GM20431 (cell line): ENCODE measurements around the gene ECE2.

Source experiments
- in situ Hi-C: fragments of 300-500 bp; cut with MseI, MboI; formaldehyde crosslinking; loops from one replicate; pipeline ENCODE4 v1.15.0; 2020; ENCODE audit warnings: low sequenced_read_pairs; ENCODE audit not compliant: unreplicated experiment

Gene ECE2

DNA sequence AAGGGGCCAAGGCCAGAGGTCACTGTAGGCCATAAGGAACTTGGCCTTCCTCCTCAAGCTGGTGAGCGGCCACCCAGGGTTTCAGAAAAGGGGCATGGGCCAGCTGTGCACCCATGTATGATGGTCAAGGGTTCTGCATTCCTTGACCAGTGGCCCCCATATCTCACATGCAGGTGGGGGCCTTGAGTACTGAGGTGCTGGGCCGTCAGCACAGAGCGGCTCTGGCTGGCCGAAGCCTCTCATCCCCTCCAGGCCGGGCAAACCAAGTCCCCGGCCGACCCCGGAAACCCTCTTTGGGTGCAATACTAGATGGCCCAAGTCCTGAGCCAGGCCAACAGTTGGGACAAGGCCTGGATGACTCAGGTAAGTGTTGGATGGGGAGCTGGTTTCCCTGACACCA lies 36.6 kb upstream of the ECE2 start:
- in situ Hi-C loops: loop anchor here (25.0 kb wide), 1 partner anchor 352 kb away; the partner anchor contains the start of gene PARL

DNA sequence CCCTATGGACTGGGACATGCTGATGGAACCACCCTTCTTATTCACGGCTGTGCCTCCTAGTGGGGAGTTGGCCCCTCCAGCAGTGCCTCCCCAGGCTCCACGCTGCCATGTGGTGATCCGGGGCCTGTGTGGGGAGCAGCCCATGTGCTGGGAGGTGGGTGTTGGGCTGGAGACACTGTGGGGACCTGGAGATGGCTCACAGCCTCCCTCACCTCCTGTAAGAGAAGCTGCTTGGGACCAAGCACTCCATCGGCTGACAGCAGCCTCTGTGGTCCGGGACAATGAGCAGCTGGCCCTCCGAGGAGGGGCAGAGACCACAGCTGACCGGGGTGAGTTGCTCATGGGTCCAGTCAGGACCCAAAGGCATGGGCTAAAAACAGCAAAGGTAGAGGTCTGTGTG lies 36.1 kb upstream of the ECE2 start:
- in situ Hi-C loops: loop anchor here (25.0 kb wide), 1 partner anchor 352 kb away; the partner anchor contains the start of gene PARL

DNA sequence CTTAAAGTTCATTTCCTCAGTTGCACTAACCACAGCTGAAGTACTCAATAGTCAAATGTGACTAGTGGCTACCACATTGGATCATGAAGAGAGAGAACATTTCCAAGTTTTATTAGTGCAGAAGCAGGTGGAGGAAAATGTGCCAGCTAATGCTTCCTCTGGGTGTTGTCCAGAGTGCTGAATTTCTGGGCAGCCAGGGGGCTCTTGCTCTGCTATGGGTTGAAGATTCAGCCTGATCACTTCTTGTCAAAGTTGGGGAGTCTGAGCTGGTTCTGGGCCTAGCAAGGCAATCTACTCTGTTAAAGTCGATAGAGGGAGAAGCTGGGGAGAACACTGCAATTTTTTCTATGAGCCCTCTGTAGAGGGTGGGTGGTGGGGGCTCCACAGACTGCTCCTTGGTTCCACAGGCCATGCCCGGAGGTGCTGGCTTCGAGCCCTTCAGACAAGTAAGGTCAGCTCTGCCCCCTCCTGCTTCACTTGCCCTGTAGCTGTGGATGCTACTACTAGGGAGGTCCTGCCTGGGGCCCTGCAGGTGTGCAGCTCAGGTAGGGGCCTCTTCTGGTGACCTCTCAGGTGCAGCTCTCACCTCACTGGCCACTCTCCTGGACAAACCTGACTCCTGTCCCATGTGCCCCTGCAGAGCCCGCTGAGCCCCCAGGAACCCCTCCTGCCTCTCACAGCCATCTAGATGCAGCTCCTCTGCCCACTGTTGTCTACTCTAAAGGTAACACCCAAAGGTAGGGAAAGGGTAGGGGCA lies 35.3 kb upstream of the ECE2 start:
- in situ Hi-C loops: loop anchor here (25.0 kb wide), 1 partner anchor 353 kb away; the partner anchor contains the start of gene PARL

DNA sequence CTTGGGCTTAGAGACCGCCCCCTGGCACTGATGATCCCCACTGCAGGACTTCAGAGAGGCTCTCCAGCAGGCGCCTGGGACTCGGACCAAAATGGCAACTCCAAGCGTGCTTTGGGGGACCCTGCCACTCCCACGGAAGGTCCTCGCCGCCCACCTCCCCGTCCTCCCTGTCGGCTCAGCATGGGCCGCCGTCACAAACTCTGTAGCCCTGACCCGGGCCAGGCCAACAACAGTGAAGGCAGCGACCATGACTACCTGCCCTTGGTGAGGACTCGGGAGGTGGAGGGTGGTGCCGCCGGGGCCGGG lies 34.7 kb upstream of the ECE2 start:
- in situ Hi-C loops: loop anchor here (25.0 kb wide), 1 partner anchor 354 kb away; the partner anchor contains the start of gene PARL

DNA sequence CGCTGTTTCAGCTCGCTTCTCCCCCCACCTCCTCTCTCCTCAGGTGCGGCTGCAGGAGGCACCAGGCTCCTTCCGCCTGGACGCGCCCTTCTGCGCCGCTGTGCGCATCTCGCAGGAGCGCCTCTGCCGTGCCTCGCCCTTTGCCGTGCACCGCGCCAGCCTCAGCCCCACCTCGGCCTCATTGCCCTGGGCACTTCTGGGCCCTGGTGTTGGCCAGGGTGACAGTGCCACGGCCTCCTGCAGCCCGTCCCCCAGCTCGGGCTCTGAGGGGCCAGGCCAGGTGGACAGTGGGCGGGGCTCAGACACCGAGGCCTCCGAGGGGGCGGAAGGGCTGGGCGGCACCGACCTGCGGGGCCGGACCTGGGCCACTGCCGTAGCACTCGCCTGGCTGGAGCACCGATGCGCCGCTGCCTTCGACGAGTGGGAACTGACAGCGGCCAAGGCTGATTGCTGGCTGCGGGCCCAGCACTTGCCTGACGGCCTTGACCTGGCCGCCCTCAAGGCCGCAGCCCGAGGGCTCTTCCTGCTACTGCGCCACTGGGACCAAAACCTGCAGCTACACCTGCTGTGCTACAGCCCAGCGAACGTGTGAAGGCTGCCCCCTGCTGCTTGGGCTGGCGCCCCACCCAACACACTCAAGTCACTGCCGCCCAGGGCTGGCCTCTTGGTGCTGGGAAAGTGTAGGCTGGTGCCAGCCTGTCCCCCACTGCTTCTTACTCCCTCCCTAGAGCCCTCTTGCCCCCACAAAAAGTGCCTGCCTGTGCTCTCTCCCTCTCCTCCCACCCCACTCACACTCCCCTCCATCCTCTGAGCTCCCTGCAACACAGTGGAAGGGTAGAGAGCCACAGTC lies 34.1 kb upstream of the ECE2 start:
- in situ Hi-C loops: loop anchor here (25.0 kb wide), 1 partner anchor 354 kb away; the partner anchor contains the start of gene PARL

DNA sequence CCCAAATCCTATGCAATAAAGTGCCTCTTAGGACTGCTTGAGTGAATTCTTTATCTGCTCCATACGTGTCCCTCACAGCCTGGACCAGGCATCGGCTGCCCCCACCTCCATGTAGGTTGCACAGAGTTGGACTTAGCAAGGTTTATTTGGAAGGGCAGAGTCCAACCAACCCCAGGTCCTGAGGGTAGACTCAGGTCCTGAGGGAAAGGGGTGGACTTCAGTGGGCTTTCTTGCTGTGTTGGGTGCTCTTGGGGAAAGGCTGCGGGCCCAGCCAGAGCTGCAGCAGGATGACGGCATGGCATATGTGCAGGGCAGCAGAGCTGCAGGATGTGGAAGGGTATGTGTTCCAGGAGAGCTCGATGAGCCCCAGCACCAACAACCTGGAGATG lies 33.5 kb upstream of the ECE2 start:
- in situ Hi-C loops: loop anchor here (25.0 kb wide), 1 partner anchor 355 kb away; the partner anchor contains the start of gene PARL

DNA sequence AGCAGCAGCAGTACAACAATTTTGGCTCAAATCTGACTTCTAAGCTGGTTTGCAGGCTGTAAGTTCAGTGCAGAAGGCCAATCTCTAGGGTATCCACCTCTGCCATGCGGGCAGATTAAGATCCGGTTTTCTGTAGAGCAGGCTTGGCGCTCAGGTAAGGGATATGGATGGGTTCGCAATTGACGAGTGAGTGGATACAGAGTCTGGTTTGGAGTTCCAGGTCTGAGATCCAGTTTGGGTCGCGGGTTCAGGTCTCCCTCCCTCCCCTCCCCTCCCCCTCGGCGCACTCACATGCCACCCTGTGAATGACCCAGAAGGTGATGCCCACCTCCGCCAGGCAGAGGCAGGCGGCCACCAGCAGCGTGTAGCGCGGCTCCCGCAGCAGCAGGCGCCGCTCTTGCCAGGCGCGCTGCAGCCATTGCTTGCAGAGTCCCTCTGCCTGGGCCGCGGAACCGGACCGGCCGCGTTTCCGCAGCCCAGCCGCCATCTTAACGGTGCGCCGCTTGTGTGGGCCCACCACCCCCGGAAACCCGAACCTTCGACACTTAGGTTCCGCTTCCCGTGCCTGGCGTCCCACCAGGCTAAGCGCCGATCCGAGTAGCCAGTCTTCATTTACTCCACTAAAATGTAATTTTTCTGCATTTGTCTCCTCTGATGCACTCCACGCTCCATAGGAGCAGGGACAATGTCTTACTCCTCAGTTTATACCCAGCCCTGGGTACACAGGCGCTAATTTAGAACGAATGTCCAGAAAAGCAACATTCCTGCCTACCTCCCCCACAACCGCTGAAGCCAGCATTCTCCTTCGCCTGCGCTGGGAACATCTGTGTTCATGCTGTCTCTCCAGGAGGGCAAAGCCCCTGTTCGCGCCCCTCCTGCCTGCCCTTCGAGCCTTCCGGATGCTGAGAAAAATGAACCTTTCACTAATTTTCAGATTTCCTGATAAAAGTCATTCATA lies 27.1 kb upstream of the ECE2 start, which contains the start of gene ALG3:
Gene ALG3, minus strand, starts transcription at position 509 of the 958 bp plus-strand sequence. Its CDS starts 22 bp downstream, at position 487.
- in situ Hi-C loops: loop anchor here (25.0 kb wide), 1 partner anchor 361 kb away; the partner anchor contains the start of gene PARL

DNA sequence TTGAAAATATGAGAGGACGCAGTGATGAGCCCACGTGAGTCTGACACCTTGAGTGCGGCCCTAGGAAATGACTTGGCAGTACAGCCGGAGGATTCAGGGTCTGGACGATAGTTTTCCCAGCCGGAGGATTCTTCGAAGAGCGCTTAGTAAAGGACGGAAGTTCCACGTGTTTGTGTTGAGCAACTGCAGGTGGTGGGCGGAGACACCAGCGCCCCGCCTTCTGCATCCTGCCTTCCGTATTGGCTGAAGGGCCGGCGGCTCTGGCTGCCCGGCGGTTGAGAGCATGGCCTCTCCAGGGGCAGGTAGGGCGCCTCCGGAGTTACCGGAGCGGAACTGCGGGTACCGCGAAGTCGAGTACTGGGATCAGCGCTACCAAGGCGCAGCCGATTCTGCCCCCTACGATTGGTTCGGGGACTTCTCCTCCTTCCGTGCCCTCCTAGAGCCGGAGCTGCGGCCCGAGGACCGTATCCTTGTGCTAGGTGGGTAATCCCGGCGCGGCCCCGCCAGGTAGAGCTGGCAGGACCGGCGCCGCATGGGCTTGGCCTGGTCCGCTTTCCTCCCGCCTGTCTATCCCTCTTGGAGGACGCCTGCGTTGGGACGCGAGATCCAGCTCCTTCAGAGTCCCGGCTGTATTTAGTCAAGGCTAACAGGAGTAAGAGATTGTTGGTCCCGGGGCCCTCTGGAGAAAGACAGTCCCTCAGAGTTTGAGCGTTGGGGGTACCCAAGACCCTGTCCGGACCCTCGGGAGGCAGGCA lies 26.2 kb upstream of the ECE2 start, which contains the start of gene EEF1AKMT4:
Gene EEF1AKMT4, plus strand, starts transcription at position 261 of the 755 bp plus-strand sequence. Its CDS starts 23 bp downstream, at position 284.
- in situ Hi-C loops: loop anchor here (25.0 kb wide), 1 partner anchor 362 kb away; the partner anchor contains the start of gene PARL

DNA sequence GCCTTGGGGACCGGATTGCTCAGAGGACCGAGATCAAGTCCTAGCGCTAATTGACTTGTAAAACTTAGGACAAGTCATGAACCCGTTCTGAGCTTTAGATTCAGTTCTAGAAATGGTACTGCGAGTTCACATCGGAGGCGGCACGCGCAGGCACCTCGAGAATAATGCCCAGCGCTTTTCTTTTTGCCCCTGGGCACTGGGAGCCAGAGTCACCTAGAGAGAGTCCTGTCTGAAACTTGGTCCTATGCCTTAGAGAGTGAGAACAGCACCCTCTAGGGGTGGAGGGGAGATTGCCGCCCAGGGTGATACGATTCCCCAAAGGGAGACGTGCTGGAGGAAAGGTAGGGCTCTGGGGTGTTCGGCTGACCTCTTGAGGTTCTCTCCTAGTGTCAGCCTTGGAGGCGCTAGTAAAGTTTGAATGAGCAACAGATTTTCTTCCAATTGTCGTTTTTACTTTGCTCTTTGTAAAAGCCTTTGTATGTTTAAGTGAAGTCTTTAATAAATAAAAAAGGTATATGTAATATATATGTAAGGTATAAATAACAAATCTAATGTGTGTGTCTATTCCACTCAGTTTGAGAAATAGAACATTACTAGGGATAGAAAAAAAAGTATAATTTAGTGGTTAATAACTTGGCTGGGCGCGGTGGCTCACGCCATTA lies 25.5 kb upstream of the ECE2 start:
- in situ Hi-C loops: no loop called here

DNA sequence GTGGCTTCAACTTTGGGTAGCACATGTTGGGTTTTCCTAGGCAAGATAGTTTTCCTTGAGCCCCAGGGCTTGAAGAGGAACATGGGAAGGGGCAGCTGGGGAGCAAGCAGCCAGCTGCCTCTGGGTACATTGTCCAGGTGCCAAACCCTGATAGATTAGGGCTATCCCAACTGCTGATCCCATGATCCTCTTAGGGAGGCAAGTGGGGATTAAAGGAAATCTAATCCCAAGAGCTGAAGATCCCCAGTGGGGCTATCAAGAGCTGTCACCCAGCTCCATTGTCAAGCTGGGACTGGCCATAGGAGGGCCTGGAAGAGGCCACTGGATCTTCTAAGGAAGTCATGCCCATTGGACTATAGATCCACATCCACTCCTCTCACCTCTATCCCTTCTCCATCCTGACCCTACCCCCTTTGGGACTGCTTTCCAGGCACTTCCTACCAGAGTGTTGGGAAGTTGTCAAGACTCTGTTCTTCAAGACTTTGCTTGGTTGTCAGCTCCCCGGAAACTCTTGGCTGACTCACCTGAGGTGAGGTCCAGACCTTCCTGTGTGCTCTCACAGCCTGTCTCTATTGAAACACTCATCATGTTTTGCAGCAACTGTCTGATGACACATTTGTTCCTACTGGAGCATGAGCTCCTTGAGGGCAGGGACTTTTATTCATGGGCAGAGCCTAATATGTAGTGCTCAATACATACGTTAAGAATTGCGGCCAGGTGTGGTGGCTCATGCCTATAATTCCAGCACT lies 20.4 kb upstream of the ECE2 start:
- in situ Hi-C loops: no loop called here

DNA sequence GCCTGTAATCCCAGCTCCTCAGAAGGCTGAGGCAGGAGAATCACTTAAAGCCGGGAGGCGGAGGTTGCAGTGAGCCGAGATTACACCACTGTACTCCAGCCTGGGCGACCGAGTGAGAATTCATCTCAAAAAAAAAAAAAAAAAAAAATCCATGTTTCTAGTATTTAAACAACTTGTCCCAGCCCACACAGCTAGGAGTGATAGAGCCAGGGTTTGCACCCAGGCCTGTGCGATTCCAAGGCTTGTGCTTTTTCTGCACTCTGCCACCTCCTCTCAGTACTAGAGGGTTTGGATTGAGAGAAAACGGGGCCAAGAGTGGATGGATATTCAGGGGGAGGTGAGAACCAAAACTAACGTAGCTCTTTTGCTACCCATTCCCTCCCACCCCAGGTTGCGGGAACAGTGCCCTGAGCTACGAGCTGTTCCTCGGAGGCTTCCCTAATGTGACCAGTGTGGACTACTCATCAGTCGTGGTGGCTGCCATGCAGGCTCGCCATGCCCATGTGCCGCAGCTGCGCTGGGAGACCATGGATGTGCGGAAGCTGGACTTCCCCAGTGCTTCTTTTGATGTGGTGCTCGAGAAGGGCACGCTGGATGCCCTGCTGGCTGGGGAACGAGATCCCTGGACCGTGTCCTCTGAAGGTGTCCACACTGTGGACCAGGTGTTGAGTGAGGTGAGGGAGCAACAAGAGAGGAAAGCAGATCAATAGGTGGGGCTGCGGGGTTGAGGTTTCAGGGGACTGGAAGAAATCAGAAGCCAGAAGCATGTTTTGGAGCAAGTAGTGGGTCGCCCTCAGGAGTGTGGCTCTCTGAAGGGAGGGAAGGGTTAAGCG lies 18.5 kb upstream of the ECE2 start:
- in situ Hi-C loops: no loop called here

DNA sequence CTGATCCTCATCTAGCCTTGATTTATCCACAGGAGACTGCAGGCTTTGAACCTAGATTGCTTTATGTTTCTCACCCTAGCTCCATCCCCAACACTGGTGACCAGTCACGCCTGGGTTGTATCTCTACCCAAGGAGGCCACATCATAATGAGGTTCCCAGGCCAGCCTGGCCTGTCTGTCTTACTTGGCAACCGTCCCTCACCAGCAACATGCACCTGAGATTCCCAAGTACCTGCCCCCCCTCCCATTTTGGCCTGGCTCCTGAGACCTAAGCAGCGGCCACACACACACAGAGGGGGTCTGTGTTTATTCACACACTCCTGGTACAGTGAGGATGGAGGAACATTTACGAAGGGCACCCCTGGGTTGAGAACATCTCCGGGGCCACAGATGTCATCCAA lies 16.9 kb upstream of the ECE2 start:
- in situ Hi-C loops: no loop called here

DNA sequence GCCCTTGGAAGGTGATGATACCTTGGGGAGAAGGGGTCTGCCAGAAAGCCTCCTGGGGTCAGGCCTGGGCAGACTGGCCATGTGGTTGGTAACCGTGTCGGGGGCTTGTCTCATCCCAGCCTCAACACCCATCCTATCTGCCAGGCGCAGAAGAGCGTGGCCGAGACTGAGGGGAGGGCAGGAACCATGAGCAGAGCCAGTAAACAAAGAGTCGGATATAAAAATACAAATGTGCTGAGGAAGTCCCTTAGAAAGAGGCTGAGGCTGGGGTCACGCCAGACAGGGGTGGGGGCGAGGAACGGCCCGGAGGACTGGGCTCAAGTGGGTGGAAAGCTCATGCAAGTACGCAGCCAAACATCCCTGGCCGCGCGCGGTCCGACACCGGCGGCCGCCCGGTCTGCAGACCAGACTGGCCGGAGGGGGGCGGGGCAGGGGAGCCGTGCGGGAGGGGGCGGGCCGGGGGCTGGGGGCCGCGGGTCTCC lies 16.4 kb upstream of the ECE2 start:
- in situ Hi-C loops: no loop called here

DNA sequence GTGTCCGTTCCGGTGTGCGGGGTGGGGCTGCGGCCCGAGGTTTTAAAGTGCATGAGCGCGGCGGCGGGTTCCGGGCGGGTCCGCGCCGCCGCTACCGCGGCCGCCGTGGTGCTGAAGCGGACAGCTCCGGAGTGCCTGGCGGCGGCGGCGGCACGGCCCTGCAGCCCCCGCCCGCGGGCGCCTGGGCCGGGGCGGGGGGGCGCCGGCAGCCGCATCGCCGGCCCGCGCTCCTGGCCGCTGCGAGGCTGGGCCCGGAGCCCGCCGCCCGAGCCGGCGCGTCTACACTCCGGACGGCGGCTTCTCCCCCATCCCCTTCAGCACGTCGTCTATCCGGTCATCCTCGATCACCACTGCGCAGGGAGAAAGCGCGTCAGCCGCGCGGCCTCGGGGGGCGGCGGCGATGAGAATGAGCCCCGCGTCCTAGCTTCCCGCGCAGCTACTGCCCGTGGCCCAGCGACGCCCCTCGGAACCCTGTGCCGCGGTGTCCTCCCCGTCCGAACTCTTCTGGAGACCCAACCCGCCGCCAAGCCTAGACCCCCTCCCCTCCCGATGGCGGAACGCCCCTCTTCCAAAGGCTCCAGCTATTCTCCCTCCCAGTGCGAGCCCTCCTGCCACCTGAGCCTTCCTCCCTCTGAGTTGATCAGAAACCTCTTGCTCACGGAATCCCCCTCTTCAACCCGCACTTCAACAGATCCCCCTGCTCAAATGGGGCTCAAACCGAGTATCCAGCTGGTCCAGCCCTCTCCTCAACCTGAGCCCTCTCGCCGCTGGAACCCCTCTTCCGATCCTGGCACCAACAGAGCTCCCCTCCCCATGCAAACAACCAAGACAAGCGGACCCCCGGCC lies 15.7 kb upstream of the ECE2 start:
- in situ Hi-C loops: no loop called here

DNA sequence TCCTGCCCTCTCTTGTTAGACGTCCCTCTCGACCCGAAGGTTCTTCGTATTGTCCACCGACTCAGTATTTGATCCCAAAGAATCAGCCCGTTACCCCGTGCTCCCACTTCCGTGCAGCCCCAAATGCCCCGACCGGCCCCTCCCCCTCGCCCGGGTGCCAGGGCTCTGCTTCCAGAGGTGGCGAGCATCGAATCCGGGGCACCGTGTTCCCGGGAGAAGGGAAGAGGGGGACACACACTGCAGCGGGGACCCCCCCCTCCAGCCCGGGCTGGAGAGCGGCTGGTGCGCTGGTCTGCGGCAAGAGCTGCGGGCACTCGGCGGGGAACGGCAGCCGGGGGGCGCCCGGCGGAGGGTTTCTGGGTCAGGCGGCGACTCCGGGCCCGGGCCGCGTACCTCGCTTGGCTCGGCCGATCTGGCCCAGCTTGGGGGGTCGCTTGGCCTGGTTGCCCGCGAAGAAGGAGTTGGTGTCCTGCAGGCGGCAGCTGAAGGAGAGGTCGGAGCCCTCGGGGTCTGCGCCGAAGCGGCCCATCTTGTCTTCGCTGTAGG lies 15.0 kb upstream of the ECE2 start:
- in situ Hi-C loops: no loop called here
